Measurements from ENCODE around the gene IL12RB1. TPM values are rescaled to one million over a fixed set of nuclear protein-coding genes. Genes with fewer than 3 reads are reported as not detected.
A peak's percentile ranks its signal among the peaks of the same experiment; 100 is the strongest.

The IL12RB1 gene
- total and polyA plus RNA-seq, 2 of the 13 experiments (the other 11 are each of a cell fraction or from before 2014, with no cell fraction given): 0.03 to 0.04 TPM

DNA sequence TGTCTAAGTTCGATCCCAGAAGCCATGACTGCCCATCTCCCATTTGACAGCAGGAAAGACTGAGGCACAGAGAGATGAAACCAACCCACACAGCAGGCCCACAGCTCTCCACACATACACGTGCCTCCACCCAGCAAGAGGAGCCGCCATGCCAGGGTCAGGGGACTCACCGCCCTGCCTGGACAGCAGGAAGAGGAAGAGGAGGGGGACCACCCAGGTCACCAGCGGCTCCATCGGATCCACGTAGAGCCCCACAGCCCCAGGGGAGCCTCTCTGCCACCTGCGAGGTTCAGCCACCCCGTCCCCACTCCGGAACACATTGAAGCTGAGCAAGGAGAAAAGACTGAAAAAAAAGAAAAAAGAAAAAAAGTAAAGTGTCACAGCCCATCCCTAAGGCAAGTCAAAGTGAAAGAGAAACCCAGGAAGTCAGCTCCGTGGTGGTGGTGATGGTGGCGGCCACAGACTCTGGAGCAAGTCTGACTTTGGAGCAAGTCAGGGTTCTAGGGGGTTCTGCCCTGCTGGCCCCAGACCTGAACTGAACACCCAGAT, at the start of gene IL12RB1 (continued):
- TF ChIP-seq, protein P1, sequence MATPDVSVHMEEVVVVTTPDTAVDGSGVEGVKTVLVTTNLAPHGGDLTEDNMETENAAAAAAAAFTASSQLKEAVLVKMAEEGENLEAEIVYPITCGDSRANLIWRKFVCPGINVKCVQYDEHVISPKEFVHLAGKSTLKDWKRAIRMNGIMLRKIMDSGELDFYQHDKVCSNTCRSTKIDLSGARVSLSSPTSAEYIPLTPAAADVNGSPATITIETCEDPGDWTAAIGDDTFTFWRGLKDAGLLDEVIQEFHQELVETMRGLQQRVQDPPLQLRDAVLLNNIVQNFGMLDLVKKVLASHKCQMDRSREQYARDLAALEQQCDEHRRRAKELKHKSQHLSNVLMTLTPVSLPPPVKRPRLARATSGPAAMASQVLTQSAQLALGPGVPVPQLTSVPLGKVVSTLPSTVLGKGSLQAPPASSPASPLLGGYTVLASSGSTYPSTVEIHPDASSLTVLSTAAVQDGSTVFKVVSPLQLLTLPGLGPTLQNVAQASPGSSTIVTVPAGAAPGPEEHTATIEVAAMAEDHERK (CRISPR knock-in tag; IDR thresholded peaks at IDR 0.05; ENCODE audit: low read depth): no peak
- 0 out of 2 replicates have a peak, but pooled peaks have one; percentile 34 for TF ChIP-seq EEA1 (CRISPR knock-in tag; IDR thresholded peaks at IDR 0.05; ENCODE audit: borderline replicate concordance)
- TF ChIP-seq, protein P2, sequence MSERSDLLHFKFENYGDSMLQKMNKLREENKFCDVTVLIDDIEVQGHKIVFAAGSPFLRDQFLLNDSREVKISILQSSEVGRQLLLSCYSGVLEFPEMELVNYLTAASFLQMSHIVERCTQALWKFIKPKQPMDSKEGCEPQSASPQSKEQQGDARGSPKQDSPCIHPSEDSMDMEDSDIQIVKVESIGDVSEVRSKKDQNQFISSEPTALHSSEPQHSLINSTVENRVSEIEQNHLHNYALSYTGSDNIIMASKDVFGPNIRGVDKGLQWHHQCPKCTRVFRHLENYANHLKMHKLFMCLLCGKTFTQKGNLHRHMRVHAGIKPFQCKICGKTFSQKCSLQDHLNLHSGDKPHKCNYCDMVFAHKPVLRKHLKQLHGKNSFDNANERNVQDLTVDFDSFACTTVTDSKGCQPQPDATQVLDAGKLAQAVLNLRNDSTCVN (CRISPR knock-in tag; IDR thresholded peaks at IDR 0.05; ENCODE audit: borderline replicate concordance): no peak
- TF ChIP-seq ZSCAN12 (CRISPR knock-in tag; IDR thresholded peaks at IDR 0.05): no peak
- no peak for TF ChIP-seq BHLHE40 (IDR thresholded peaks at IDR 0.05; ENCODE audit: low read length)
- peak; percentile 98 for TF ChIP-seq ZNF629 (CRISPR knock-in tag; conservative IDR thresholded peaks at IDR 0.05)
- TF ChIP-seq, protein P3, sequence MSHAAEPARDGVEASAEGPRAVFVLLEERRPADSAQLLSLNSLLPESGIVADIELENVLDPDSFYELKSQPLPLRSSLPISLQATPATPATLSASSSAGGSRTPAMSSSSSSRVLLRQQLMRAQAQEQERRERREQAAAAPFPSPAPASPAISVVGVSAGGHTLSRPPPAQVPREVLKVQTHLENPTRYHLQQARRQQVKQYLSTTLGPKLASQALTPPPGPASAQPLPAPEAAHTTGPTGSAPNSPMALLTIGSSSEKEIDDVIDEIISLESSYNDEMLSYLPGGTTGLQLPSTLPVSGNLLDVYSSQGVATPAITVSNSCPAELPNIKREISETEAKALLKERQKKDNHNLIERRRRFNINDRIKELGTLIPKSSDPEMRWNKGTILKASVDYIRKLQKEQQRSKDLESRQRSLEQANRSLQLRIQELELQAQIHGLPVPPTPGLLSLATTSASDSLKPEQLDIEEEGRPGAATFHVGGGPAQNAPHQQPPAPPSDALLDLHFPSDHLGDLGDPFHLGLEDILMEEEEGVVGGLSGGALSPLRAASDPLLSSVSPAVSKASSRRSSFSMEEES (CRISPR knock-in tag; IDR thresholded peaks at IDR 0.05): no peak
- TF ChIP-seq PCBP1 (IDR thresholded peaks at IDR 0.05; ENCODE audit: borderline replicate concordance, low read depth, low read length): no peak
- TF ChIP-seq ELF1 (CRISPR knock-in tag; IDR thresholded peaks at IDR 0.05): 0 out of 2 replicates have a peak, but pooled peaks have one; percentile 15
- peak; percentile 97 for TF ChIP-seq ZMYM3 (CRISPR knock-in tag; IDR thresholded peaks at IDR 0.05)
- TF ChIP-seq, protein P4, sequence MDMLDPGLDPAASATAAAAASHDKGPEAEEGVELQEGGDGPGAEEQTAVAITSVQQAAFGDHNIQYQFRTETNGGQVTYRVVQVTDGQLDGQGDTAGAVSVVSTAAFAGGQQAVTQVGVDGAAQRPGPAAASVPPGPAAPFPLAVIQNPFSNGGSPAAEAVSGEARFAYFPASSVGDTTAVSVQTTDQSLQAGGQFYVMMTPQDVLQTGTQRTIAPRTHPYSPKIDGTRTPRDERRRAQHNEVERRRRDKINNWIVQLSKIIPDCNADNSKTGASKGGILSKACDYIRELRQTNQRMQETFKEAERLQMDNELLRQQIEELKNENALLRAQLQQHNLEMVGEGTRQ (IDR thresholded peaks at IDR 0.05; ENCODE audit: low read depth, low read length): no peak
- TF ChIP-seq, protein P4 (CRISPR knock-in tag; IDR thresholded peaks at IDR 0.05; ENCODE audit: borderline replicate concordance): no peak
- TF ChIP-seq, protein P5, sequence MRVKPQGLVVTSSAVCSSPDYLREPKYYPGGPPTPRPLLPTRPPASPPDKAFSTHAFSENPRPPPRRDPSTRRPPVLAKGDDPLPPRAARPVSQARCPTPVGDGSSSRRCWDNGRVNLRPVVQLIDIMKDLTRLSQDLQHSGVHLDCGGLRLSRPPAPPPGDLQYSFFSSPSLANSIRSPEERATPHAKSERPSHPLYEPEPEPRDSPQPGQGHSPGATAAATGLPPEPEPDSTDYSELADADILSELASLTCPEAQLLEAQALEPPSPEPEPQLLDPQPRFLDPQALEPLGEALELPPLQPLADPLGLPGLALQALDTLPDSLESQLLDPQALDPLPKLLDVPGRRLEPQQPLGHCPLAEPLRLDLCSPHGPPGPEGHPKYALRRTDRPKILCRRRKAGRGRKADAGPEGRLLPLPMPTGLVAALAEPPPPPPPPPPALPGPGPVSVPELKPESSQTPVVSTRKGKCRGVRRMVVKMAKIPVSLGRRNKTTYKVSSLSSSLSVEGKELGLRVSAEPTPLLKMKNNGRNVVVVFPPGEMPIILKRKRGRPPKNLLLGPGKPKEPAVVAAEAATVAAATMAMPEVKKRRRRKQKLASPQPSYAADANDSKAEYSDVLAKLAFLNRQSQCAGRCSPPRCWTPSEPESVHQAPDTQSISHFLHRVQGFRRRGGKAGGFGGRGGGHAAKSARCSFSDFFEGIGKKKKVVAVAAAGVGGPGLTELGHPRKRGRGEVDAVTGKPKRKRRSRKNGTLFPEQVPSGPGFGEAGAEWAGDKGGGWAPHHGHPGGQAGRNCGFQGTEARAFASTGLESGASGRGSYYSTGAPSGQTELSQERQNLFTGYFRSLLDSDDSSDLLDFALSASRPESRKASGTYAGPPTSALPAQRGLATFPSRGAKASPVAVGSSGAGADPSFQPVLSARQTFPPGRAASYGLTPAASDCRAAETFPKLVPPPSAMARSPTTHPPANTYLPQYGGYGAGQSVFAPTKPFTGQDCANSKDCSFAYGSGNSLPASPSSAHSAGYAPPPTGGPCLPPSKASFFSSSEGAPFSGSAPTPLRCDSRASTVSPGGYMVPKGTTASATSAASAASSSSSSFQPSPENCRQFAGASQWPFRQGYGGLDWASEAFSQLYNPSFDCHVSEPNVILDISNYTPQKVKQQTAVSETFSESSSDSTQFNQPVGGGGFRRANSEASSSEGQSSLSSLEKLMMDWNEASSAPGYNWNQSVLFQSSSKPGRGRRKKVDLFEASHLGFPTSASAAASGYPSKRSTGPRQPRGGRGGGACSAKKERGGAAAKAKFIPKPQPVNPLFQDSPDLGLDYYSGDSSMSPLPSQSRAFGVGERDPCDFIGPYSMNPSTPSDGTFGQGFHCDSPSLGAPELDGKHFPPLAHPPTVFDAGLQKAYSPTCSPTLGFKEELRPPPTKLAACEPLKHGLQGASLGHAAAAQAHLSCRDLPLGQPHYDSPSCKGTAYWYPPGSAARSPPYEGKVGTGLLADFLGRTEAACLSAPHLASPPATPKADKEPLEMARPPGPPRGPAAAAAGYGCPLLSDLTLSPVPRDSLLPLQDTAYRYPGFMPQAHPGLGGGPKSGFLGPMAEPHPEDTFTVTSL (CRISPR knock-in tag; IDR thresholded peaks at IDR 0.05; ENCODE audit: borderline replicate concordance): no peak
- no peak for TF ChIP-seq NR2C2 (CRISPR knock-in tag; IDR thresholded peaks at IDR 0.05; ENCODE audit: borderline replicate concordance)
- no peak for TF ChIP-seq ZNF780A (CRISPR knock-in tag; IDR thresholded peaks at IDR 0.05)
- TF ChIP-seq SRF (IDR thresholded peaks at IDR 0.05; ENCODE audit: low read depth, low read length): no peak
- TF ChIP-seq MTA3 (CRISPR knock-in tag; IDR thresholded peaks at IDR 0.05): no peak
- no peak for TF ChIP-seq RBM39 (IDR thresholded peaks at IDR 0.05; ENCODE audit: low read depth, low read length, poor library complexity, severe bottlenecking)
